AG08396 (cell line): ENCODE measurements around the gene SLFN14.
"Not testable (repeated sequence)": the region's sequence is repeated elsewhere in the genome, so short reads cannot be mapped to it uniquely, and the experiment has no call there.

ENCODE experiments used
- DNase-seq: peaks from one replicate; pipeline ENCODE4 v3.0.0; 2012; ENCODE audit warnings: low spot score, mixed read lengths

Gene SLFN14

GRCh38 chr17:35521654-35522256 lies 38.9 kb downstream of the SLFN14 start:
- DNase-seq, result not testable (repeated sequence)

- no peak for DNase-seq
Observed at GRCh38 chr17:35521150-35521549, 39.5 kb downstream of the SLFN14 start.

GRCh38 chr17:35519906-35520442 lies 40.6 kb downstream of the SLFN14 start:
- no peak for DNase-seq

- DNase-seq, result no peak
Observed at GRCh38 chr17:35519439-35519838, 41.2 kb downstream of the SLFN14 start.

GRCh38 chr17:35518431-35518830 lies 42.2 kb downstream of the SLFN14 start:
- DNase-seq, result not testable (repeated sequence)

GRCh38 chr17:35515027-35515426 lies 45.6 kb downstream of the SLFN14 start:
- DNase-seq, result no peak

GRCh38 chr17:35514564-35514963 lies 46.1 kb downstream of the SLFN14 start:
- DNase-seq, result no peak
